Mesendoderm (in vitro differentiated cells): ENCODE results near the gene IL15RA.
"Not testable (repeated sequence)": the region's sequence is repeated elsewhere in the genome, so short reads cannot be mapped to it uniquely, and the experiment has no call there.

Experiments
- DNase-seq: peaks from one replicate; pipeline ENCODE4 v3.0.0; 2013
- H2AK5ac ChIP-seq: 2 replicates; pipeline ENCODE4 v1.6.1; 2013; ENCODE audit warnings: low read length, inconsistent platforms
- H2BK120ac ChIP-seq: 2 replicates; pipeline ENCODE4 v1.6.1; 2013; ENCODE audit warnings: low read depth, mild to moderate bottlenecking, low read length, moderate library complexity, mixed read lengths
- H2BK15ac ChIP-seq: replicated peaks from 2 replicates; pipeline ENCODE4 v1.6.1; 2013; ENCODE audit warnings: low read depth, mild to moderate bottlenecking, moderate library complexity
- H2BK5ac ChIP-seq: 2 replicates; pipeline ENCODE4 v1.6.1; 2013; ENCODE audit warnings: low read length, inconsistent platforms
- H3K18ac ChIP-seq: 2 replicates; pipeline ENCODE4 v1.6.1; 2013; ENCODE audit warnings: mild to moderate bottlenecking, low read length, mixed read lengths
- H3K23ac ChIP-seq: one replicate; pipeline ENCODE4 v1.6.1; 2013; ENCODE audit warnings: low read length
- H3K27ac ChIP-seq: 2 replicates; pipeline ENCODE4 v1.5.1; 2013; ENCODE audit warnings: low read depth, mild to moderate bottlenecking, inconsistent platforms, low read length, moderate library complexity
- H3K27me3 ChIP-seq: 2 replicates; pipeline ENCODE4 v1.6.1; 2013; ENCODE audit warnings: low read length, control low read depth, mild to moderate bottlenecking, inconsistent platforms; ENCODE audit not compliant: insufficient read depth, poor library complexity
- H3K36me3 ChIP-seq: 2 replicates; pipeline ENCODE4 v1.6.1; 2013; ENCODE audit warnings: low read length, inconsistent platforms; ENCODE audit not compliant: control insufficient read depth, insufficient read depth
- H3K4ac ChIP-seq: one replicate; pipeline ENCODE4 v1.6.1; 2013; ENCODE audit warnings: low read depth, mild to moderate bottlenecking, low read length, moderate library complexity
- H3K4me1 ChIP-seq: 2 replicates; pipeline ENCODE4 v1.6.1; 2013; ENCODE audit warnings: low read depth, low read length, inconsistent platforms; ENCODE audit not compliant: control insufficient read depth
- H3K4me2 ChIP-seq: 2 replicates; pipeline ENCODE4 v1.6.1; 2013; ENCODE audit warnings: low read length
- H3K4me3 ChIP-seq: 2 replicates; pipeline ENCODE4 v1.5.1; 2013; ENCODE audit warnings: mild to moderate bottlenecking, low read length
- H3K56ac ChIP-seq: one replicate; pipeline ENCODE4 v1.6.1; 2013; ENCODE audit warnings: low read length
- H3K79me1 ChIP-seq: 2 replicates; pipeline ENCODE4 v1.6.1; 2013; ENCODE audit warnings: low read length, inconsistent platforms
- H3K79me2 ChIP-seq: 2 replicates; pipeline ENCODE4 v1.6.1; 2013; ENCODE audit warnings: mild to moderate bottlenecking, low read length; ENCODE audit not compliant: control insufficient read depth, insufficient read depth
- H3K9ac ChIP-seq: 2 replicates; pipeline ENCODE4 v1.6.1; 2013; ENCODE audit warnings: low read length, inconsistent platforms
- H4K5ac ChIP-seq: one replicate; pipeline ENCODE4 v1.6.1; 2013; ENCODE audit warnings: low read length
- H4K8ac ChIP-seq: one replicate; pipeline ENCODE4 v1.6.1; 2013; ENCODE audit warnings: low read depth, mild to moderate bottlenecking, control low read depth, low read length, moderate library complexity
- WGBS: extraction: QIAGEN DNeasy Blood & Tissue Kit; methylation state at CpG from one replicate; pipeline ENCODE4 v1.1.7; 2013; ENCODE audit warnings: low lambda C conversion rate, missing lambda C conversion rate; ENCODE audit not compliant: insufficient coverage; ENCODE audit errors: extremely low coverage; 5-methylcytosine and 5-hydroxymethylcytosine counted together

The IL15RA gene

DNA sequence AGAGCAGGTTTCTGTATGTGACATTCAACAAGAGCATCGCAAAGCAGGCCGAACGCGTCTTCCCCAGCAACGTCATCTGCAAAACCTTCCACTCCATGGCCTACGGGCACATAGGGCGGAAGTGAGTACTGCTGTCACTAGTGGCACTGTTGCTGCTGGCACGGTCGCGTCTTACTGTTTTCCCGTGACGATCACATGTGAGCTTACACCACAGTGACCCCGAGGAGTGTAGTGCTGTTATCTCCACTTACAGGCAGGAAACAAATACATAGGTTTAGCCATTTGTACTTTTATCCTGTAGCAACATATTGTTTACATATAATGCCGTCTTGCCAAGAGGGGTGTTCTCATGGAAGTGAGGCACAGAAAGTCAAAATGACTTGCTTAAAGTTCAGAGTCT lies 61.9 kb downstream of the IL15RA start:
- H3K27ac ChIP-seq, result no peak overlapping the region
- H3K9ac ChIP-seq, result no peak overlapping the region
- no peaks in the 10 kb centered on the region for H3K27me3 ChIP-seq
- no peak overlapping the region for H4K5ac ChIP-seq
- H3K23ac ChIP-seq, result no peak overlapping the region
- WGBS, result no CpG with 5 or more reads among the region's 14 CpGs
- H2AK5ac ChIP-seq, result no peak overlapping the region
- no peak overlapping the region for H2BK5ac ChIP-seq
- no peak overlapping the region for H2BK120ac ChIP-seq
- peaks cover 36% of the 10 kb centered on the region for H3K36me3 ChIP-seq
- H3K56ac ChIP-seq, result no peak overlapping the region
- H4K8ac ChIP-seq, result no peak overlapping the region
- DNase-seq, result no peak
- H3K4ac ChIP-seq, result no peak overlapping the region
- no peak overlapping the region for H3K18ac ChIP-seq
- H3K79me2 ChIP-seq, result no peaks in the 10 kb centered on the region
- no peak overlapping the region for H3K4me2 ChIP-seq
- H3K4me1 ChIP-seq, result no peaks in the 10 kb centered on the region
- H3K4me3 ChIP-seq, result no peak overlapping the region
- H2BK15ac ChIP-seq, result no peak overlapping the region
- H3K79me1 ChIP-seq, result no peaks in the 10 kb centered on the region

DNA sequence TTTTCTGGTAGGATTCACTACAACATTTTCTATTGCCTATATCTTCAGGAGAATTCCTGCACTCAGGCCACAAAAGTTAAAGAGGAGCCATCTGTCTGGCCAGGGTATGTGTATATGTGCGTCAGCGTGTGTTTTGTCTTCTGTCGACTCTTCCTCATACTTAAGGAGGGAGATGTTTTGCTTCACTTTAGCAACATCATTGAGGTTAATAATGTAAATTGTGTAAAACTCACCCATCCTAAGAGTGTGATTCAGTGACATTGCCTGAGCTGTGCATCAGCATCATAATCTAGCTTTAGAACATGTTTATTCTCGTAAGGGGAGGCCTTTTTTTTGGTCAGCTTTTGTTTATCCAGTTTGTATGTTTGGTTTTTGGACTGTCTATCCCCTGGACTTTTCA lies 63.6 kb downstream of the IL15RA start:
- no CpG with 5 or more reads among the region's 4 CpGs for WGBS
- no peak overlapping the region for H4K8ac ChIP-seq

DNA sequence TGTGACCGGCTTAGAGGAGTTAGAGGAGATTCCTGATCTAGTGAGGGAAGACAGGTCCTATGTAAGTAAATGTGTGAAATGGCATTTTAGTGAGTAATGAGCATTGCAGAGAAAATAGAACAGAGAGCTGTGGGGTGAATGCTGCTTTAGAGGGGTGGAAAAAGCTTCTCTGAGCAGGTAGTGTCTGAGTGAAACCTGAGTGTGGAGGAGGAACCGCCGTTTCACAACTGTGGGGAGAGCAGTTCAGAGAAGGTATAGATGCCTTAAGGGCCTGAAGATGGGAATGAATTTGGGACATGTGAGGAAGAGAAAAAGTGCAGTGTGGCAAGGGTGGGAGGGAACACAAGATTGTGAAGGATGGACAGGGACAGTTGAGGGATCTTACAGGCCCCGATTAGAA lies 65.7 kb downstream of the IL15RA start:
- Histone ChIP-seq H2AK5ac (no peak overlapping the region), H3K4me3 (no peak overlapping the region), H3K23ac (no peak overlapping the region), H3K18ac (no peak overlapping the region), H2BK5ac (no peak overlapping the region), H3K4me2 (no peak overlapping the region), H3K4ac (no peak overlapping the region), H3K79me2 (no peaks in the 10 kb centered on the region), H2BK120ac (no peak overlapping the region), H3K27me3 (no peaks in the 10 kb centered on the region), H3K79me1 (no peaks in the 10 kb centered on the region), H3K9ac (no peak overlapping the region), H4K8ac (no peak overlapping the region), H3K27ac (no peak overlapping the region), H4K5ac (no peak overlapping the region), H3K36me3 (peaks cover 28% of the 10 kb centered on the region), H2BK15ac (no peak overlapping the region), H3K56ac (no peak overlapping the region), H3K4me1 (no peaks in the 10 kb centered on the region)
- WGBS, result no CpG with 5 or more reads among the region's 4 CpGs
- DNase-seq, result no peak

More for the DNA sequence above, 63.6 kb downstream of the IL15RA start:
- no peak overlapping the region for H3K56ac ChIP-seq
- no peak overlapping the region for H3K9ac ChIP-seq
- H3K4ac ChIP-seq, result no peak overlapping the region
- DNase-seq, result no peak
- H3K79me1 ChIP-seq, result no peaks in the 10 kb centered on the region
- no peaks in the 10 kb centered on the region for H3K79me2 ChIP-seq
- no peak overlapping the region for H3K23ac ChIP-seq
- H3K27ac ChIP-seq, result no peak overlapping the region
- peaks cover 34% of the 10 kb centered on the region for H3K36me3 ChIP-seq
- H3K4me1 ChIP-seq, result no peaks in the 10 kb centered on the region
- no peak overlapping the region for H3K4me2 ChIP-seq
- no peak overlapping the region for H2AK5ac ChIP-seq
- no peak overlapping the region for H2BK15ac ChIP-seq
- H3K4me3 ChIP-seq, result no peak overlapping the region
- H2BK120ac ChIP-seq, result no peak overlapping the region
- H2BK5ac ChIP-seq, result no peak overlapping the region
- no peaks in the 10 kb centered on the region for H3K27me3 ChIP-seq
- no peak overlapping the region for H3K18ac ChIP-seq
- H4K5ac ChIP-seq, result no peak overlapping the region

DNA sequence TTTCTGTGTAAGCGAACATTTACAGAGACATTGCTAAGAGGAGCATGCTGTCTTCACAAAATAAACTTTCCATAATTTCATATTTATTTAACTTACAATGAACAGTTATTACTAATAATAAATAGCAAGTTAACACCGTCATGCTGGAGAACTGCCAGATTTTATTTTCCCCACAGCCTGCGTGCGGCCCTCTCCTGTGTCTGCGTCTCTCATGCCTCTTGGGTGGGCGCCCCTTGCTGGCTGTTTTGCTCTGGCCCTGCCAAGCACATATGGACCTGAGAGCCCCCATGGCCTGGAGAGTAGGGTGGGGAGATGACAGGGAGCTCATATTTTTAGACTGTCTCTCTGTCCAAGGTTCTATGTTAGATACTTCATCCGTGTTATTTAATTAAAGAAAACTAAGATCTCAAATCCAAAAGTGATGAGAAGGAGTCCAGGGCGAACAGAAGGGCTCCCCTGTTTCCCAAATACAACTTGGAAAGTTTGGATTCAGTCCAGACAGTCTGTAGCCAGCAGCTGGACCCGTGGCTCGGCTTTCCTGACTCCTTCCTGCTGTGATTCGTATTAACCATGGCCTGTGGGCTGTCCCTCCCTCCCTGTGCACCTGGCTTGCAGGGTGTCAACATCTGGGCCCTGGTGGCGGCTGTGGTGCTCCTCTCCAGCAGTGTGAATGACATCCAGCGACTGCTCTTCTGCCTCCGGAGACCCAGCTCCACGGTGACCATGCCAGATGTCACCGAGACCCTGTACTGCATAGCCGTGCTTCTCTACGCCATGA lies 66.8 kb downstream of the IL15RA start:
- H3K4me1 ChIP-seq, result no peaks in the 10 kb centered on the region
- H4K5ac ChIP-seq, result no peak overlapping the region
- H2BK15ac ChIP-seq, result no peak overlapping the region
- H3K56ac ChIP-seq, result no peak overlapping the region
- no peaks in the 10 kb centered on the region for H3K27me3 ChIP-seq
- H3K4me2 ChIP-seq, result no peak overlapping the region
- H3K4ac ChIP-seq, result no peak overlapping the region
- H2BK120ac ChIP-seq, result no peak overlapping the region
- no peak overlapping the region for H3K23ac ChIP-seq
- DNase-seq, result no peak
- peaks cover 24% of the 10 kb centered on the region for H3K36me3 ChIP-seq
- 100% methylated on average over 1 of the region's 18 CpGs for WGBS
- no peak overlapping the region for H2BK5ac ChIP-seq
- peaks cover 2% of the 10 kb centered on the region for H3K79me1 ChIP-seq
- no peaks in the 10 kb centered on the region for H3K79me2 ChIP-seq
- no peak overlapping the region for H3K4me3 ChIP-seq
- H3K9ac ChIP-seq, result no peak overlapping the region
- no peak overlapping the region for H3K27ac ChIP-seq
- H2AK5ac ChIP-seq, result no peak overlapping the region
- no peak overlapping the region for H3K18ac ChIP-seq
- no peak overlapping the region for H4K8ac ChIP-seq

DNA sequence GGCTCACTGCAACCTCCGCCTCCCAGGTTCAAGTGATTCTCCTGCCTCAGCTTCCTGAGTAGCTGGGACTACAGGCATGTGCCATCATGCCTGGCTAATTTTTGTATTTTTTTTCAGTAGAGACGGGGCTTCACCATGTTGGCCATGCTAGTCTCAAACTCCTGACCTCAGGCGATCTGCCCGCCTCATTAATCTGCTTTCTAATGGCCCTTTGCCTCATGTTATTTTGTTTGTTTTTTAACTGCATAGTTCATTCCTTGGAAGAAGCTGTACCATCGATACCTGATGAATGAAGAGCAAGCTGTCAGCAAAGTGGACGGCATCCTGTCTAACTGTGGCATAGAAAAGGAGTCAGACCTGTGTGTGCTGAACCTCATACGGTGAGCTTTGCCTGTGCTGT lies 68.7 kb downstream of the IL15RA start:
- H4K8ac ChIP-seq, H3K56ac ChIP-seq, H3K79me2 ChIP-seq, H3K4me2 ChIP-seq, H3K23ac ChIP-seq, H2BK5ac ChIP-seq, H2BK120ac ChIP-seq, DNase-seq, H3K4me1 ChIP-seq, H3K4me3 ChIP-seq, H2AK5ac ChIP-seq, H3K9ac ChIP-seq, H3K27ac ChIP-seq, H3K27me3 ChIP-seq, H3K18ac ChIP-seq, H3K4ac ChIP-seq, H4K5ac ChIP-seq, H3K79me1 ChIP-seq, H2BK15ac ChIP-seq: not testable (repeated sequence)
- peaks cover 13% of the 10 kb centered on the region for H3K36me3 ChIP-seq
- WGBS, result no CpG with 5 or more reads among the region's 7 CpGs

DNA sequence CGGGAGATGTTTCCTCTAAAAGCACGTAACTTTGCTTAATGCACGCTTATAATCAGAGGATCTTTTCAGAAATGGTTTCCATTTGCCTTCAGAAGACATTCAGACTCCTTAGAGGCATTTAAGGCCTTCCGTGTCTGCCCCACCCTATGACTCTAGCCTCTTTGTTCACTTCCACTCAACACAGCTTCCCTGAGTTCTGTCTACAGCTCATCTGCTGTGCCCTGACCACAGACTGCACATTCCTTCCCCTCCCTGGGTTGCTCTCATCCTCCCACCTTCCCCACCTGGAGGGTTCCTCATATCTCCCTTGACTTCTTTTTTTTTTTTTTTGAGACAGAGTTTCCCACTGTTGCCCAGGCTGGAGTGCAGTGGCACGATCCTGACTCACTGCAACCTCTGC lies 70.7 kb downstream of the IL15RA start:
- Histone ChIP-seq H3K4ac (no peak overlapping the region), H2AK5ac (no peak overlapping the region), H4K8ac (no peak overlapping the region), H2BK15ac (no peak overlapping the region), H3K18ac (no peak overlapping the region), H2BK5ac (no peak overlapping the region), H3K56ac (no peak overlapping the region), H3K23ac (no peak overlapping the region), H3K9ac (no peak overlapping the region), H3K4me3 (no peak overlapping the region), H2BK120ac (no peak overlapping the region), H3K27me3 (no peaks in the 10 kb centered on the region), H3K79me1 (peaks cover 4% of the 10 kb centered on the region), H3K4me2 (no peak overlapping the region), H3K4me1 (no peaks in the 10 kb centered on the region), H3K36me3 (peaks cover 11% of the 10 kb centered on the region), H3K79me2 (no peaks in the 10 kb centered on the region), H3K27ac (no peak overlapping the region), H4K5ac (no peak overlapping the region)
- WGBS, result no CpG with 5 or more reads among the region's 5 CpGs
- DNase-seq, result no peak
